Putamen (tissue), 1 donor: ENCODE measurements around the gene SLC12A3.

Source experiments
- DNase-seq: peaks from one replicate; pipeline ENCODE4 v3.0.0-alpha.2; 2016; ENCODE audit warnings: low spot score

Gene SLC12A3

DNA sequence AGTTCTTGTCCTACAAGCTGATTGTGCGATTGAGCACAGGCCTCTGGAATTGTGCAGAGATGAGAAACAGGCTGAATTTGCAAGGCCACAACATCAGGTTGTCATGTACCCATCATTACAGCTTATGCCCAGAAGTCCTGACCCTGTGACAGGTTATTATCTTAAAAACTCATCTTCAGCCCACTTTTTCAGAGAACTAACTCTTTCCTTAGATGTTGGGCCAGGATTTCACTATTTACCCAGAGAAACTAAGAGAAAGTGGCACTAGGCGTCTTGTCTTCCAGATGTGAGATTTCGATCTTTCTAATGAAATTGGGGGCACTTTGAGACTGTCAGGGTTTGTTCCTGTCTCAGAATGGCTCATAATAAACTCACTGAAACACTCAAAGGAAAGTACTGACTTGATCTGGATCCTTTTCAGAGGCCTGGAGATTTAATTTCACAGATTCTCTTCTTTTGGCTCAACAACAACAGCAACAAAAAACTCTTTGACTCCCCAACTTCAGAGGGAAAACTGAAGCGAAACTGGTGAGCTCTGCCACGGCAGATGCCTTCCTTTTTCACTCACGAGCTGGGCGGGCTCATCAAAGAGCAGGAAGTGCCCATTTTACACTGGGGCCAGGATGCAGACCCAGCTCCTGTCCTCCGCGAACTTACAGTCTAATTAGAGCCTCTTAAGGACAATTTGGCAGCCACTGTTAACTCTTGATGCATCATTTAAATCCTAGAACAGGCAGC lies 17.7 kb upstream of the SLC12A3 start:
- DNase-seq = no peak

DNA sequence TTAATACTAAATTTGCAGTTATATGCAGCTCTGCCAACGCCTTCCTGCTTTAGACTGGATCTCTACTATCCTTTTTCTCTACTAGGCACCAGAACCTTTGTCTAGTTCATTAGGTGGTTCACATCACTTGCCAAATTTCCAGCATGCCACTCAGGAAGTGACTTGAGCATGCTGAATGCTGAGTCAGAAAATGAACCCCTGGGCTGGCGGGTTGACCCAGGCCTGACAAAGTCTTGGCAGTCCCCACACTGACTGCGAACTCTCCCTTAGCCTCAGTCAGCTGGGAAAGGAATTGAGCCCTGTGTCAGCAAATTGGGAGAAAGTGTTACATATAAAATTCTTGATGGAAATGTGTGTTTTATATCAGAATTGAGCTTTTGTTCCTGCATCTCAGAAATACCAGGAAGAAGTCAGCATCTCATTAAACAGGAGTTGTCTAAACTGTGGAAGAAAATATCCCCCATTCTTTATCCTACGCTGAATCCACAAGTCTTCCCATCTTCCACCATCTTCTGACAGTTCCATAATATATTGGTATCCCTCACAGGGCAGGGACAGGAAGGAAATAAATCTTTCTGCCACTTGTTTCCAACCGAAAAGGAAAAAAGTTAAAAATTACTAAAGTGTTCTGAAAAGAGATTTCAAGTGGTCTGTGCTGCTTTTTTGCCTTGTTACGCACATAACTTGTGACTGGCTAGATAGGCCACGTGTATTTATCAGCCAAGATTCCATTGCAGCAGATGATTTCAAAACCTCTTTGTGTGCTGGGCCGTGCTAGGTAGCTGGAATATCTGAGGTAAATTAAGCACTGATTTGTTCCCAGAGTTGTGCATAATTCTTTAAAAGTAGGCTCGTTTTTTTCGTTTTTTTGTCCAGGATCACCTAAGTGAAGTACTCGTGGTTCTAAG lies 16.7 kb upstream of the SLC12A3 start:
- peak; percentile 25 for DNase-seq

DNA sequence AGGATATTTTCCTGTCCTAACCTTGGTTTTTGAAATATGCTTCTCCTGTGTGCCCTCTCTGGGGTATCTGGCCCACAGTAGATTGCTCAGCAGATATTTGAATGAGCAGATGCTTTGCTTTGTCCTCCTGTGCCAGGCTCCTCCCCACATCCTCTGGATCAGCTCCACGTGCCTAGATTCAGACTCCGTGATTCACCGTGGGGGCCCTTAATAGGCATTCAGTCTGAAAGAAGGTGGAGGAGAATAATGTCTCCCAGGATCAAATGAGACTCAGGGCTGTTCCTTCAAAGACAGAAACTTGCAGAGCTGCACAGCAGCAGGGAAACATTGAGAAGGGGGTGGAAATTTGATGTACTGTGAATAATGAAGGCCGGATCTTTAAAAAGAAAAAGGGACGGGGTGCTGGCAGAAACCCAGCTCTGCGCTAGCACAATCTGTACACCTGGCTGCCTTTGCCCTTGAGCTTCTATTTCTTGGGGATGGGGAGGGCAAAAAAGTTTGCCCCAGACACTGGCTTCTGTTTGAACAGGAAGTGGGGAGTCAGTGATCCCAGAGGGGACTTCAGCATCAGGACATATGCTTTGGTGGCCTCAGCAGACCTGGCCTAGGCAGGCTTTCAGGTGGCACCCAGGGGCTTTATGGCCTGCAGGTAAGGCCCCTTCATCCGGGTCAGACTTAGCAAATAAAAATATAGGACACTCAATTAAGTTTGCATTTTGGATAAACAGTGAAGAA lies 15.9 kb upstream of the SLC12A3 start:
- DNase-seq = peak; percentile 87

DNA sequence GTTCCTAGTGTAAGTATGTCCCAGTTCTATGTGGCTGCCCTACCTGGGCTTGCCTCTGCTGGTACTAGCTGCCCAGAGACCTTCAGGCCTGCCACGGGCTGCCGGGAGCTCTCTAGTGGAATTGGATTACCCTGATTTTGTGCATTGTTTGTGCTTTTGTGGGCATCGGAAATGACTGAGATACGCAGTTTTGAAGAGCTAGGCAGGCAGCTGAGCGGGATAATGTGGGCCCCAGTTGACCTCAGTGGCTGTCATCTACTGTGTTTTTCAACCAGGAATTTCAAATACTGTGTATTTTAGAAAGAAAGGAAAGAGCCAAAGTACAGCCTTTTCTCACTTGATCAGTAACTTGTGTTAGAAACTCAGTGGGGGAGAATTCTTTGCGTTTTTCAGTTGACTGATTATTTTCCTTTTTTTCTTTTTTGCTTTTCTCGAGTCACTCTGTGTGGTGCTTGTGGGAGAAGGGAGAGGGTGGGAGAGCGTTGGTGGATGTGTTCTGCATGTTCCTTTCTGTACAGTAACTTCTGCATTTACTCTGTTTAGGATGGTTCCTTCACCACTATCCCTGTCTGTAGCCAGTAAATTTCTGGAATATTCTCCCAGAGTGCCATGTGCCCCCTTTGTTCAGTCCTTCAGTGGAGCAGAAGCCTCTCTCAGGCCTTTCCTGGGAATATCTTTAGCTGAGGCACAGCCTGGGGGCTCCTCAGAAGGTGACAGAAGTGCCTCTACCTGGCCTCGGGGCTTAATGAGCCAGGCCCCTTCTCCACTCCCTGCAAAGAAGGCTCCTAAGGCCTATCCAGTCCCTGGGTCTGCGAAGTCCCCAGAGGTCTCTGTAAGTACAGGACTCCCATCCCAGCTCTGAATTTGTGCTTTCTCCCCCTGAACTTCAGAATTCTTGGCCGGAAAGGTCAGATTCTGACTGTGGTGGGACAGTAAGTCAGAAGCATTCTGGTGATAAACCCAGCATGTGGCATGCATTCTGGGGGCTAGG lies 15.0 kb upstream of the SLC12A3 start:
- DNase-seq = peak; percentile 57

DNA sequence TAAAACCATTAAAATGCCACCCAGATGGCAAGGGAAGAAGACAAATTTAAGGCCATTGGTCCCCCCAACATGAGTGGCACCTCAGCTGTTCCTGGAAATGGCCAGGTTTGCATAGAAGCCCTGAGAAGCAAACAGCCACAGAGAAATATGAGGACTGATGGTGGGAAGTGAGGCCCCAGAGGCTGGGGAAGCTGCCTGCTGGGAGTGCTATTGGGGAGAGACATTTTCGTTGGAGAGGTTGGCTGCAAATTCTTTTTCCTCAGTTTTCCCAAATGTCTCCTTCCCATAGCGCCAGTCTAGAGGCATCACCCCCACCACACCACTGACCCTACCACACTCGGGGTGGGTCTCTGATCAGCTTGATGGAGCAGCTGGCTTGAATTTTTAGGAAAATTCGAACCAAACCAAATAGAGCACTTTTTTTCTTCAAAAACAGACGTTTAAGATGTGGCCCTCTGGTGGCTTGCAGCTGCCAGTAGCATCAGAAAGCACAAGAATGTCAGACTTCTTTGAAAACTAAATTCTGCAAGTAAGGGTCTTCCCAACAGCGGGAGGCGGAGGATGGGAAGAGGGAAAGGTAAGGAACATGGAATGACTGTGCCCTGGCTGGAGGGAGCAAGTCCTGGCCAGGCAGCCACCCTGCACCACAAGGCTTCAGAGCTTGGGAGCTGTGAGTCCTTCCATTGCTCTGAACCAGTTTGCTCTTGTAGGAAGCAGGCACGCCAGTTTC lies 13.2 kb upstream of the SLC12A3 start:
- no peak for DNase-seq

DNA sequence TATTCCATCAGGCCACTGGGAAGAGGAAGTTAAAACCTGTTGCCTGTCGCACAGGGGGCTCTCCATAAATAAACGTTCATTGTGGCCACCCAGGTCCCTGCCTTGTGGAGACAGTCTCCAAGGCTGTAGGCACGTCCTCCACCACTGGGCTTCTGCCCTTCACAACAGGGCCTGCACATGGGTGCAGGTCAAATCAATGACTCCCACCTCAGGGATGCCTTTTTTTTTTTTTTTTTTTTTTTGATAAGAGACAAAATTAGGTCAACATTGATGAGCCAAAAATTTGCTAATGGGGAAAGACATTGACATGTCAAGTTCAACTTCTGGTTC lies 12.6 kb upstream of the SLC12A3 start:
- no peak for DNase-seq

DNA sequence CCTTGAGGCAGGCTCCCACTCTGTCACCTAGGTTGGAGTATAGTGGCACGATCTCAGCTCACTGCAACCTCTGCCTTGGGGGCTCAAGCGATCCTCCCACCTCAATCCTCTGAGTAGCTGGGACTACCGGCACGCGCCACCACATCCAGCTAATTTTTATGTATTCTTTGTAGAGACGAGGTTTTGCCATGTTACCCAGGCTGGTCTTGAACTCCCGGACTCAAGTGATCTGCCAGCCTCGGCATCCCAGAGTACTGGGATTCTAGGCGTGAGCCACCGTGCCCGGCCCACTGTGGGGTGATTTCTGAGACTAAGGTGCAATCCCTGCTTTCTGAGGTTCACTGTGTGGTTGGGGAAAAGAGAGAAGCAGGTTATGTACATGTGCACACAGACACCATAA lies 12.0 kb upstream of the SLC12A3 start:
- no peak for DNase-seq

DNA sequence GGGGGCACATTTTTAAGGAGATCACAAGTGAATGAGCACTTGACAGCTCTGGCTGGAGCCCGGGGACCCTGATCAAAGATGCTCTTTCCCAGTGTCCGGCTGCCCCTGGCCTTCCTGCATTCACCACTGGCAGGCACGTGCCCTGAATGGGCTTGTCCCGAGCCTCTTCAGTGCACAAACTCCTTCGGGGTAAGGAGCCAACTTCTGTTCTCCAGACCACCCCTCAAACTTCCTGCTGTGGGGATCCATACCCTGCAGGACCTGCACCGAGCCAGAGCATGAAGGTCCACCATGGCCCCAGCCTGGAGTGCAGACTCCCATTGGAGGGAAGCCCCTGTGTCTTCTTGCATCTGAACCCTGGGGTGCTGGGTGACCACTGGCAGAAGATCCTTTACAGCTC lies 9.8 kb upstream of the SLC12A3 start:
- DNase-seq = no peak

DNA sequence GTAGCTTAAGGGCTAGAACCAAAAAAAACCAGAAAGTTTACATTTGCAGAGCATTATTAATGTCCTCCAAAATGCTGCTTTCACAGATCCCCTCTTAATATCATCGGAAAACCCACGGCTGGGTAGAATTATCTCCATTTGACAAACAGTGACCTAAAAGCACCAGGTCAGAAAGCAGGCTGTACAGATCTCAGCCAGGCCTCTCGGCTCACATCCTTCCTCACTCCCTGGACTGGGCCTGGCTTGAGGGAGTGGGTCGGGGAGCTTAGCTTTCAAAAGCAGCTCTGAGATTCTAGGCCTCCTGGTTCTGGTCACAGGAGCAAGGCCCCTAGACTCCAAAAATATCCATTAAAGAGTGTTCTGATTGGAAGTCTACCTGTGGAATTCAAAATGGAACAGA lies 9.1 kb upstream of the SLC12A3 start:
- DNase-seq = no peak

DNA sequence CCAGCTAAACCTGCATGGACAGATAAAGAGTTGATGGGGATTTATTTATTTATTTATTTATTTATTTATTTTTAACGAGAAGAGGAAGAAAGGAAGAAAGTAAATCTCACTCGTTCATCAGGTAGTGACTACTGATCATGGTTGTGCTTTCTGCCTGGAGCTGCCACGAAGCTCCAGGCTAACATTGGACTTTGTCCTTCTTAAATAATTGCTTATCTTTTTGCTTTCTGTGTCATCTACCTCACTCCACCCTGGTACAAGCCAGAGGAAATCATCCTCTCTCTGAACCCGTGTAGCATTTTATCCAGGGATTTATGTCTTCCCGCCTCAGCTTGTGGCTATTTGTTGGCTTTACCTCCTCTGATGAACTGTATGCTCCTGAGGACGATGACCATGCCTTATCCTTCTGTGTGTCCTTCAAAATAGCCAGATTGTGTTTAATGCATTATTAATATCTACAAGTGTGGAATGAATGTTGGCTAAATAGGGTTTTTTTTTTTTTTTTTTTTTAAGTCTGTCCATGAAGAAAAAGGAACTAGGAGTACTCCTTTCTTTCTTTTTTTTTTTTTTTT lies 8.0 kb upstream of the SLC12A3 start:
- DNase-seq = no peak

DNA sequence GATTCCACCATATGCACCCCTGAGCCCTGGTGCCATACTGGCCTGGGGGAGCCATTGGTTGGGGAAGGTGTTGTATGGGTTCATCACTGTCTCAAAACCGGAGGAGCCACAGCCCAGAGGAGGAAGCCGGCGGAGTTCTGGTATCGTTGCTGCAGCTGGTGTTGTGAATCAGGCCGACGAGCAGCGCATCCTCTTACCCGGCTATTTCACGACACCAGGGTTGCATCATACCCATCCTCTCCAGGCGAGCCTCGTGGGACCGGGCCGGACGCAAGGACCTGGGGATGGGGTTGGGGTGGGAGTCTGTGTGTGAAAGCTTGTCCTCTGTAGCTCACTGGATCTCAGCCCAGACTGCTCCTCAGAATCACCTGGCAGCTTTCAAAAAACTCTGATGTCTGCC lies 6.6 kb upstream of the SLC12A3 start:
- DNase-seq = no peak

DNA sequence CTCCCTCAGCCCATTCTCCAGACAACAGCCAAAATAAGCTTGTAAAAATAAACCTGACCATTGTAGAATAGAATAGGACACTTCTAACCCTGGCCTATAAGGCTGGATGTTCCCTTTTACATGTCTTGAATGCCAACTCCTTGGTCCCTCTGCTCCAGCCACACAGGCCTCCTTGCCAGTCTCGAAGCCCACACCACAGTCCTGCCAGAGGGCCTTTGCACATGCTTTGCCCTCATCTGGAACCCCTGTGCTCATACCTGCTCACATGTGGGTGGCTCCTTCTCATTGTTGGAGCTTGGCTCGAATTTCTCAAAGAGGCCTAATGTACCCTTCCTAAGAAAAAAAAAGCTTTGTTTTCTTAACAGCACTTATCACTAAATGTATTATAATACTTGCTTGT lies 5.4 kb upstream of the SLC12A3 start:
- no peak for DNase-seq

DNA sequence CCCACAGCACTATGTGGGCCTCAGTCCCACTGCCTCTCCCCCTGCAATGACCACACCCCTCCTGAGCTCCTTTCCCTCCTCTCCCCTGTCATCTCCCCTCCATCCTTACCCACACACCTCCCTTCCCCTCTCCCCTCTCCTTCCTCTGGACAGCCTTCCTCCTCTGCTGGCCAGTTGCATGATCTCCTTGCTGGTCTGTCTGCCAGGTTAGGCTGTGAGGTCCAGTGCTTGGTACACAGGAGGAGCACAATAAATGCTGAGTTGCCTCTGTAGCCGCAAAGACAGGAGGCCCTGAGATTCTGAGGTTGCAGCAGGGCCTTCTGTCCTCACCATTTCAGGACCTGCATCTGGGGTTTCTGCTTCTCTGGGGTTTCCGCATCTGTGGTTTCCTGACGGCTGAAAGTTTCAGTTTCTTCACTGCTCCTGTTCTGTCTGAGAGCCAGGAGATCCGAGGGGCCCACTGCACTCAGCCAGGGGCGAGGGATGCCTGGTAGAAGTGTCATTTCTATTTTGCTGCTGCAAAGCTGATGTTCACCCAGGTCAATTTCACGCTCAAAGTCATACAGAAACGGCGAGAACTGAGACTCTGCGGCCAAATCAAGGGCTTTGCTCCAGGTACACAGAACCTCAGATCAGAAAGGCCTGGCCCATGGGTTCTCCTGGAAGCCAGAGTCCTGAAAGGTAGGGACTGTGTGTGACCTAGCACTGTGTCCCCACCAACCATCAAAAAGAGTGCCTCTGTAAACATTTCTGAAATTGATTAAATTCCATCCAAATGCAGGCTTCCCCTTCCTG lies 4.6 kb upstream of the SLC12A3 start:
- DNase-seq = no peak

DNA sequence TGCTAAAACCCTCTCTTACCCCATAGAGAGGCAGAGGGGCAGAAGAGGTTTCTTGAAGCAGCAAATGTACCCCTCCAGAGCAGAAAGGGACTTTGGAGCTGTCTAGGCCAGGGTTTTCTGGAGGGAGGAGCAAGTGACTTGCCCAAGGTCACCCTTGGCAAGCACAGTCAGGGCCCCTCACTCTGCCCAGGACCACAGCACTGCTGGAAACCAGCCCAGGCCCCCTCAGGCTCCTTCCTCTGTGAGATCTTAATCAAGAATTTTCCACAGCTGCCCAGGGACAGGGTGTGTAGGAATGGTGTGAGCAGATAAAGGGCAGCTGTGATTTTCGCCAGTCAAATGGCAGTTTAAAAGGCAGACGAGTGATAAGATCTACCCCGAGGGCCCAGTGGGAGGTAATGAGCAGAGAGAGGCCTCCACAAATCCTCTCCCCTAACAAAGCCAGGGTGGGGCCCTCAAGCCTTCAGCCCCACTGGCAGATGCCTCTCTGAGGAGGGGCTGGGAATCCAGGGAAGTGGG lies 3.9 kb upstream of the SLC12A3 start:
- DNase-seq = no peak

DNA sequence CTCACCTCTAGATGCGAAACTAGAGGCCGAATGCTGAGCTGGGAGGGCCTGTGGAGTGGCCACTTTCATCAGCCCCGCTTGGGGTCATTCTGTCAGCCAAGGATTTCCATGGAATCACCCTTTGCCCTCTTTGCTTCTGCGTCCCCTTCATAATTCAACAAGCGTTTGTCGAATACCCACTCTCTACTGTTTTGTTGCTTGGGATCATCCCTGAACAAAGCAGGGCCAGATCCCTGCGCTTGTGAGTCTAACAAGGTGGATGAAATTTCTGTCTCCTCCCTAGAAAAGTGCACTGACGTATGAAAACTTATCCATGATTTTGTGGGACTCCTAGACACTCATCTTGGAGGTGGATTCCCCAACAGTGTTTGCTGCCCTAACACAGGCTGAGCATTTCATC lies 3.3 kb upstream of the SLC12A3 start:
- DNase-seq = no peak

DNA sequence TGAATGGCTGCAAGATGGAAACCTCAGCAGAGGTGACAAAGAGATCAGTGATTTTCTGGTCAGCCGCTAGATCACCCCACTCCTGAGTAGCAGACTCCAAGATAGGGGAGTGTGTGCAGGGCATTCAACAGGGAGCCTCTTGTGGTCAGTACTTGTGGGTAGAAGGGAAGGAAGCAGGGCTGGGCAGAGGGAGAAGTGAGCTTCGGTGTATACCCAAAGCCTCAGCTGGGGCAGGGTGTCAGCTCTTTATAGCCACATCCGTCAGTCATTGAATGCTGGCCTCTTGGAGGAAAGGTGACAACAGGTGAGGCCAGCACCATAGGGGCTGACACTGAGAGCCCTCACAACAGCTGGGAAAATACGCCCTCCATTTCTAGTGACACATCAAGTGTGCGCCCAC lies 2.2 kb upstream of the SLC12A3 start:
- DNase-seq = no peak

DNA sequence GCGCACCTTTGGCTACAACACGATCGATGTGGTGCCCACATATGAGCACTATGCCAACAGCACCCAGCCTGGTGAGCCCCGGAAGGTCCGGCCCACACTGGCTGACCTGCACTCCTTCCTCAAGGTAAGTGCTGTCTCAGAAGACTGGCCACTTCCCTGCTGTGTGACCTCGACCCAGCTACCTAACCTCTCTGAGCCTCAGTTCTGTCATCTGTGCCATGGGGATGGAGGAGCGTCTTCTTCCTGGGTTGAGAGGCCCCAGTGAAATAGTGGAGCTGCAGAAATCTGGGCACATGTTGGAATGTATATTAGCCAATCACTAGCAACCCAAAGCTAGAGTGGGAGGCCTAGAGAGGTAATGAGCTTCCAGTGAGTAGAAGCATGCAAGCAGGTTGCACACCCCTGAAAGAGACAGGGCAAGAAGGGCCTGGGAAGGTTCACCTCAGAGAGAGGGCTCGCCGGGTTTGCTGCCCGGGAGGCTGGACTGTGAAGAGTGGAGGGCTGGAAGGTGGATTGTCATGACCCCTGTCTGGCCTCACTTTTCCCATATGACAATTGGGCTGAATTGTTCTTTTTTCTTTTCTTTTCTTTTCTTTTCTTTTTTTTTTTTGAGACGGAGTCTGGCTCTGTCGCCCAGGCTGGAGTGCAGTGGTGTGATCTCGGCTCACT lies 521 bp downstream of the SLC12A3 start:
- DNase-seq = no peak

DNA sequence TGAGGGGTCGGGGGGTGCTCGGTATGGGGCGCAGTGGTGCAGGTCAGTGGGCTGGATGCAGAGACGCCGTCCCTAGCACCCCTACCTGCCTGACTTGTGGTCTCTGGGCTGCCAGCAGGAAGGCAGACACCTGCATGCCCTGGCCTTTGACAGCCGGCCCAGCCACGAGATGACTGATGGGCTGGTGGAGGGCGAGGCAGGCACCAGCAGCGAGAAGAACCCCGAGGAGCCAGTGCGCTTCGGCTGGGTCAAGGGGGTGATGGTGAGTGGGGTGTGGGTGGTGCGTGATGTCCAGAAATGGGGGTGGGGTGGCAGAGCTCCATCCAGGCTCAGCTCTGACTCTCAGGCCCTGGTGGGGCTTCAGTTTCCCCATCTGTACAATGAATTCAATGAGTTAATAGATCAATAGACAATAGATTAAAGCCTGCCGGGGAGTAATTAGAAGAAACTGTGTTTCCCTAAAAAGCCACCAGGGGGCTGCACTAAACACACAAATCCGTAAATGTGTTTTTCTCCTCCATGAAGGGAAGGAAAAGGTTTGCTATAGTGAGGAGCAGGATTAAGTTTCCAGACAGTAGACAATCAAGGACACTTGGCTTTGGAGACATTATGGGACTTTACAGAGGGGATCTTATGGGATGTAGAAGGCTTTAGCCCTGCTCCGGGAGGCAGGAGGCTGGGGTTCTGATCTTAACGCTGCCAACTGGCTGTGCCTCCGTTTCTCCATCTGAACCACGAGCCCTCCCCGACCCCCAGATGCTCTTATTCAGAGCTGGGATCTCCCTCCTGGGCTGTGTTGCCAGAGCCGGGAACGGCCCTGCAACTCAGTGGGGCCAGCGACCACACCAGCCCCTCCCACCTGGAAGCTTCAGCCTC lies 2.2 kb downstream of the SLC12A3 start:
- DNase-seq = peak; percentile 28
